Caco-2 (cell line): Measurements from ENCODE around the gene CATSPERZ. TPM values are rescaled to one million over a fixed set of nuclear protein-coding genes. Genes with fewer than 3 reads are reported as not detected.

ENCODE experiments used
- BruUV-seq: library from RNA; stranded (reverse); fragments of 400-500 nt; replicated peaks from 2 replicates; lab custom pipeline; 2021; lab: Mats Ljungman, UMichigan
- CTCF ChIA-PET: fragments of 300-600 bp; sonication (Branson Sonifier 250); formaldehyde crosslinking; loops from one replicate; lab custom pipeline; 2022; ENCODE audit warnings: antibody characterized with exemption; lab: Charles Lee
- POLR2A ChIA-PET: fragments of 300-600 bp; sonication (Branson Sonifier 250); formaldehyde crosslinking; loops from one replicate; lab custom pipeline; 2022; ENCODE audit warnings: antibody characterized with exemption; lab: Charles Lee
- DNase-seq, 2 experiments: peaks; one replicate each; pipeline versions ENCODE4 v3.0.0 to v3.0.0-alpha.2; 2020 to 2022
- H3K27me3 ChIP-seq: replicated peaks from 2 replicates; pipeline ENCODE4 v1.6.0; 2011; ENCODE audit warnings: low read length; ENCODE audit not compliant: control insufficient read depth, insufficient read depth
- H3K36me3 ChIP-seq: 2 replicates; pipeline ENCODE4 v1.5.1; 2011; ENCODE audit warnings: low read length; ENCODE audit not compliant: control insufficient read depth, insufficient read depth
- H3K4me1 ChIP-seq: fragments of 250-450 bp; sonication (Bioruptor Pico); 2 replicates; pipeline ENCODE4 v1.5.1; 2020; ENCODE audit warnings: mild to moderate bottlenecking
- H3K4me3 ChIP-seq: 2 replicates; pipeline ENCODE4 v1.5.1; 2011; ENCODE audit warnings: low read depth, mild to moderate bottlenecking, control low read depth, low read length
- H3K9me3 ChIP-seq: fragments of 250-450 bp; sonication (Bioruptor Pico); 2 replicates; pipeline ENCODE4 v1.5.1; 2020; ENCODE audit warnings: mild to moderate bottlenecking, moderate library complexity
- H3K27ac Mint-ChIP-seq: one replicate; pipeline ENCODE4 v1.8.0; 2022; ENCODE audit warnings: mixed read lengths; ENCODE audit not compliant: unreplicated experiment
- H3K27me3 Mint-ChIP-seq: one replicate; pipeline ENCODE4 v1.8.0; 2022; ENCODE audit warnings: mixed read lengths; ENCODE audit not compliant: insufficient read depth, unreplicated experiment
- H3K36me3 Mint-ChIP-seq: one replicate; pipeline ENCODE4 v1.8.0; 2022; ENCODE audit warnings: mild to moderate bottlenecking, mixed read lengths; ENCODE audit not compliant: insufficient read depth, unreplicated experiment
- H3K4me1 Mint-ChIP-seq: one replicate; pipeline ENCODE4 v1.8.0; 2022; ENCODE audit warnings: low read depth, mixed read lengths; ENCODE audit not compliant: unreplicated experiment
- H3K4me3 Mint-ChIP-seq: one replicate; pipeline ENCODE4 v1.8.0; 2022; ENCODE audit warnings: mild to moderate bottlenecking, moderate library complexity, mixed read lengths; ENCODE audit not compliant: unreplicated experiment
- H3K9me3 Mint-ChIP-seq: one replicate; pipeline ENCODE4 v1.8.0; 2022; ENCODE audit warnings: mixed read lengths; ENCODE audit not compliant: unreplicated experiment
- intact Hi-C: fragments of 100-400 bp; cut with micrococcal nuclease; formaldehyde crosslinking; loops from one replicate; pipeline ENCODE4 v1.10.0; 2022; ENCODE audit not compliant: unreplicated experiment
- total RNA-seq: library from RNA; stranded (reverse); gene quantifications from 2 replicates; pipeline ENCODE4 v1.2.3, GENCODE V29; 2022
- TF ChIP-seq, protein P1 (sequence below), 2 experiments: fragments of 200-600 bp in 1 of 2; IDR thresholded peaks; 1 replicate in 1 of 2; 2 replicates in 1 of 2; pipeline versions ENCODE4 v1.5.1 to v1.8.0; 2011 to 2022; ENCODE audit warnings: antibody characterized with exemption in 1 of 2, control low read depth in 1 of 2, inconsistent platforms in 1 of 2, low read depth in 1 of 2, low read length in 1 of 2, mild to moderate bottlenecking in 1 of 2, moderate library complexity in 1 of 2; ENCODE audit not compliant: insufficient read depth in 1 of 2, severe bottlenecking in 1 of 2, unreplicated experiment in 1 of 2

Gene CATSPERZ
- total RNA-seq, 1 experiment from 2014 or later: 12.8 TPM

DNA sequence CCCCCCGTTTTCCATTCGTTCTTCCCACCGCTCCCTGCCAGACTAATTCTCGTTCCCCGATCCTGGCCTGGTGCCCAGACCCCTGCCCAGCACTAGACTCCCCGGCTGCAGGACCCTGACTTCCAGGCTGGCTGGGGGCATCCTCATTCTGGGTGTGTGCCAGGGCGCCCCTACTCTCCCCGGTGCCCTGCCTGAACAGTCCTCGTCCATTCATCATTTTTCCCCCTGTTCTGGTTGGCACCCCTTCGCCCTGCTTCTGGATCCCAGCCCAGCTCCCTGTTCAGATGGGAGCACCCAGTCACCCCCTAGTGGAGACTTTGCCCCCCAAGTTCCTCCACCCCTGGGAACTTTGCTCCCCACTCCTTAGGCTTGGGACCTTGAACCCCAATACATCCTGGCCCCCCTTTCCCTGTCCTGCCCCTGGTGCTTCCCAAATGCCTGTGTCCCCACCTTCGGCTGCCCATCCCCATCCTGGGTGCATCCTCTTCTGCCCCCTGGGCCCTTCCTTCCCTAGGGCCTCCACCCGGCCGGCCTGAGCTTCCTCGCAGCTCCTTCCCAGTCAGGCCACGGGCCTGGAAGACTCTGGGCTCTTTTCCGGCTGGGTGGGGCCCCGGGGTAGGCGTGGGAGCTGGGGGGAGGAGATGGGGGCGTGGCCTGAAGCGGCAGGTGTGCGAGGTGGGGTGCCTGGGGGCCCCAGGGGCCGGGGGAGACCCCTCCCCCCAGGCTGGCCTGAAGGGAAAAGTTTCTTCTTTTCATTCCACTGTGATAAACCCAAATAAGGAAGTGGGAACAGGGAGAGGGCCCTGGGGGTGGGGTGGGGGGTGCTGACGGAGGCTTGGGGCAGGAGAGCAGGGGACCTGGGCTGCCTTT is 47.9 kb upstream of the CATSPERZ start:
- Mint-ChIP-seq H3K27ac (peak overlapping the region; percentile 85), H3K27me3 (no peaks in the 10 kb centered on the region), H3K36me3 (peaks cover 24% of the 10 kb centered on the region), H3K4me1 (peaks cover 13% of the 10 kb centered on the region), H3K9me3 (no peaks in the 10 kb centered on the region), H3K4me3 (peak overlapping the region; percentile 99)
- no peaks in the 10 kb centered on the region for H3K27me3 ChIP-seq
- H3K9me3 ChIP-seq: no peaks in the 10 kb centered on the region
- peaks cover 4% of the 10 kb centered on the region for H3K36me3 ChIP-seq
- peak overlapping the region; percentile 66 for H3K4me3 ChIP-seq
- TF ChIP-seq, protein P1, sequence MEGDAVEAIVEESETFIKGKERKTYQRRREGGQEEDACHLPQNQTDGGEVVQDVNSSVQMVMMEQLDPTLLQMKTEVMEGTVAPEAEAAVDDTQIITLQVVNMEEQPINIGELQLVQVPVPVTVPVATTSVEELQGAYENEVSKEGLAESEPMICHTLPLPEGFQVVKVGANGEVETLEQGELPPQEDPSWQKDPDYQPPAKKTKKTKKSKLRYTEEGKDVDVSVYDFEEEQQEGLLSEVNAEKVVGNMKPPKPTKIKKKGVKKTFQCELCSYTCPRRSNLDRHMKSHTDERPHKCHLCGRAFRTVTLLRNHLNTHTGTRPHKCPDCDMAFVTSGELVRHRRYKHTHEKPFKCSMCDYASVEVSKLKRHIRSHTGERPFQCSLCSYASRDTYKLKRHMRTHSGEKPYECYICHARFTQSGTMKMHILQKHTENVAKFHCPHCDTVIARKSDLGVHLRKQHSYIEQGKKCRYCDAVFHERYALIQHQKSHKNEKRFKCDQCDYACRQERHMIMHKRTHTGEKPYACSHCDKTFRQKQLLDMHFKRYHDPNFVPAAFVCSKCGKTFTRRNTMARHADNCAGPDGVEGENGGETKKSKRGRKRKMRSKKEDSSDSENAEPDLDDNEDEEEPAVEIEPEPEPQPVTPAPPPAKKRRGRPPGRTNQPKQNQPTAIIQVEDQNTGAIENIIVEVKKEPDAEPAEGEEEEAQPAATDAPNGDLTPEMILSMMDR (IDR thresholded peaks at IDR 0.05; ENCODE audit: insufficient read depth in 1 of 2, low read depth in 1 of 2, low read length in 1 of 2, severe bottlenecking in 1 of 2, unreplicated experiment in 1 of 2): peak; percentile 36 to 48
- peak; percentile 77 to 84 for DNase-seq
- ChIA-PET POLR2A (interaction anchor here (1.0 to 1.4 kb wide), 3 partner anchors 11 to 66 kb away, joined by 4 to 6 read pairs (median 4); partner anchors contain the start of genes PRDX5, STIP1 and TRMT112), CTCF (interaction anchor here (0.5 to 1.8 kb wide), 16 partner anchors 9 to 1502 kb away, joined by 3 to 13 read pairs (median 5); partner anchors contain the start of genes ESRRA, FKBP2, NUDT22 and POLR2G)
- BruUV-seq: TSS peak; percentile 12
- H3K4me1 ChIP-seq: peaks cover 26% of the 10 kb centered on the region
- intact Hi-C loops: no loop called here

DNA sequence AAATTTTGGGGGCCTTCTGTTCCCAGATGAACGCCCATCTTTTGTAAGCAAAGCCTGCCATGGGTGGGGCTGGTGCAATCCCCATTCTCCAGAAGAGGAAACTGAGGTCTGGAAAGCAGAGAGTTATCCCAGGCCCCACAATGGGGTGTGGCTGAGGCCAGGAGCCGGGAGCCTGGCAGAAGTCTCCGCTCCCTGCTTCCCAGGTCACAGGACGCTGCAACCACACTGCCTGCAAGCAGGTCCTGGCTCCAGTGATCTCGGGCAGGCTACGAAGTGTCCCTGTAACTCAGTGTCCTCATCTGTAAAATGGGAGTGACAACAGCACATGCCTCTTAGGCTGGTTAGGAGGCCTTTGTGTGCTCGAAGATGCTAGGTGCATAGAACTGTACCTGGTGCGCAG is 47.1 kb upstream of the CATSPERZ start:
- H3K27ac Mint-ChIP-seq: no peak overlapping the region
- Histone ChIP-seq H3K9me3 (no peaks in the 10 kb centered on the region), H3K27me3 (no peaks in the 10 kb centered on the region), H3K36me3 (peaks cover 4% of the 10 kb centered on the region), H3K4me1 (peaks cover 19% of the 10 kb centered on the region), H3K4me3 (peak overlapping the region; percentile 66)
- H3K27me3 Mint-ChIP-seq: no peaks in the 10 kb centered on the region
- intact Hi-C loops: no loop called here
- POLR2A ChIA-PET: interaction anchor here (1.0 to 1.4 kb wide), 2 partner anchors 64 to 67 kb away, joined by 4 to 6 read pairs; partner anchors contain the start of genes PRDX5, STIP1 and TRMT112
- peaks cover 8% of the 10 kb centered on the region for H3K4me1 Mint-ChIP-seq
- peak overlapping the region; percentile 99 for H3K4me3 Mint-ChIP-seq
- DNase-seq: no peak
- H3K9me3 Mint-ChIP-seq: no peaks in the 10 kb centered on the region
- peaks cover 24% of the 10 kb centered on the region for H3K36me3 Mint-ChIP-seq
- CTCF ChIA-PET: interaction anchor here (1.6 kb wide), 1 partner anchor 18 kb away, joined by 13 read pairs; no protein-coding TSS in a partner anchor
- no TSS peak for BruUV-seq
- TF ChIP-seq, protein P1 (IDR thresholded peaks at IDR 0.05; ENCODE audit: insufficient read depth in 1 of 2, low read depth in 1 of 2, low read length in 1 of 2, severe bottlenecking in 1 of 2, unreplicated experiment in 1 of 2): no peak

DNA sequence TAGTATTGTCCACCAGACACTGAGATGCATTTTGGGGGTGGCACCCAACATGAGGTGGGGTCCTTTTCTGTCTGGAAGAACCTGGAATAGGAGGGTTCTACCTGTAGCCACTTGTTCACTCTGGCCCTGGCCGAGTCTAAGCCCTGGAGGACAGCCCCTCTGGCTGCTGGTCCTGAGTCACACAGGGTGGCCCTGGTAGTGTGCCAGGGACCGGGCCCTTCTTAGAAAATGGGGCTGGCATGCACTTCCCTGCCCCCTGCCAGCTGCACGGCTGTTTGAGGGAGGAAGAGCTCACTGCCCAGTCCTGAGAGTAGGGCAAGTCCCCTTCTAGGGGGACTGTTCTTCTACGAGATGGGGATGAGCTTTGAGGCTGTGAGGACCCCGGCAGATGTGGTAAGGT is 46.7 kb upstream of the CATSPERZ start:
- no peak overlapping the region for H3K4me3 ChIP-seq
- POLR2A ChIA-PET: no interaction called here
- TF ChIP-seq, protein P1 (IDR thresholded peaks at IDR 0.05; ENCODE audit: insufficient read depth in 1 of 2, low read depth in 1 of 2, low read length in 1 of 2, severe bottlenecking in 1 of 2, unreplicated experiment in 1 of 2): no peak
- no peaks in the 10 kb centered on the region for H3K9me3 ChIP-seq
- H3K4me1 ChIP-seq: peaks cover 15% of the 10 kb centered on the region
- H3K9me3 Mint-ChIP-seq: no peaks in the 10 kb centered on the region
- DNase-seq: no peak
- H3K4me1 Mint-ChIP-seq: peaks cover 8% of the 10 kb centered on the region
- no peak overlapping the region for H3K4me3 Mint-ChIP-seq
- H3K27me3 ChIP-seq: no peaks in the 10 kb centered on the region
- H3K36me3 ChIP-seq: peaks cover 4% of the 10 kb centered on the region
- H3K36me3 Mint-ChIP-seq: peaks cover 26% of the 10 kb centered on the region
- BruUV-seq: no TSS peak
- intact Hi-C loops: no loop called here
- H3K27ac Mint-ChIP-seq: no peak overlapping the region
- H3K27me3 Mint-ChIP-seq: no peaks in the 10 kb centered on the region
- CTCF ChIA-PET: no interaction called here
